ENCODE measurements around the gene DAGLA. TPM values are rescaled to one million over a fixed set of nuclear protein-coding genes. Genes with fewer than 3 reads are reported as not detected.

DAGLA gene
- total RNA-seq, 4 donors from 2014 or later: 1.7 to 6.9 (median 2.9) TPM

DNA sequence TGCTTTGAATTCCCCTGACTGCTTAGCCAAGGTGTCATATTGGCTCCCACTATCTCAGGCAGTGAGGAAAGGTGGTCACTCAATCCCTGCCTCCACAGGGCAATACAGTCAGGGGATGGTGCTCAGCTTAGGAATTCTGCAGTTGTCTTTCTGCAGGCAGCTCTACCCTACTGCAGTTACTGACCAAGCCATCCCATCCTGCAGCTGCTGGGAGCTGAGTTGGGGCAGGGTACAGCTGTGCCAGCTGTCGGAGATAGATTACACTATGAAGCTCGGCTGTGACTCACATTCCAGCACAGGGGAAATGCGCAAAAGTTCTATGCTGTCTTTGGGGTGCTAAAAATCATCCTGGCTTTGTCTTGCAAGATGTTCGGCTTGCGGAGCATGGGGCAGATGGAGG, 4.4 kb upstream of the DAGLA start:
- no peak for DNase-seq
- H3K9me3 ChIP-seq: no peaks in the 10 kb centered on the region
- H3K27ac ChIP-seq: no peak overlapping the region
- peaks cover 0 to 87% (median 0%) of the 10 kb centered on the region in 4 donors for H3K27me3 ChIP-seq
- H3K4me1 ChIP-seq: peaks cover 3 to 21% (median 4%) of the 10 kb centered on the region in 3 donors
- no peak for TF ChIP-seq POLR2A (IDR thresholded peaks at IDR 0.05)
- TF ChIP-seq, protein P1, sequence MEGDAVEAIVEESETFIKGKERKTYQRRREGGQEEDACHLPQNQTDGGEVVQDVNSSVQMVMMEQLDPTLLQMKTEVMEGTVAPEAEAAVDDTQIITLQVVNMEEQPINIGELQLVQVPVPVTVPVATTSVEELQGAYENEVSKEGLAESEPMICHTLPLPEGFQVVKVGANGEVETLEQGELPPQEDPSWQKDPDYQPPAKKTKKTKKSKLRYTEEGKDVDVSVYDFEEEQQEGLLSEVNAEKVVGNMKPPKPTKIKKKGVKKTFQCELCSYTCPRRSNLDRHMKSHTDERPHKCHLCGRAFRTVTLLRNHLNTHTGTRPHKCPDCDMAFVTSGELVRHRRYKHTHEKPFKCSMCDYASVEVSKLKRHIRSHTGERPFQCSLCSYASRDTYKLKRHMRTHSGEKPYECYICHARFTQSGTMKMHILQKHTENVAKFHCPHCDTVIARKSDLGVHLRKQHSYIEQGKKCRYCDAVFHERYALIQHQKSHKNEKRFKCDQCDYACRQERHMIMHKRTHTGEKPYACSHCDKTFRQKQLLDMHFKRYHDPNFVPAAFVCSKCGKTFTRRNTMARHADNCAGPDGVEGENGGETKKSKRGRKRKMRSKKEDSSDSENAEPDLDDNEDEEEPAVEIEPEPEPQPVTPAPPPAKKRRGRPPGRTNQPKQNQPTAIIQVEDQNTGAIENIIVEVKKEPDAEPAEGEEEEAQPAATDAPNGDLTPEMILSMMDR (IDR thresholded peaks at IDR 0.05): no peak
- no peaks in the 10 kb centered on the region for H3K36me3 ChIP-seq
- 61 to 67% methylated on average over 2 to 5 of the region's 5 CpGs for WGBS, 2 donors
- no peak overlapping the region for H3K4me3 ChIP-seq
- intact Hi-C loops (cut with DNase I): no loop called here

DNA sequence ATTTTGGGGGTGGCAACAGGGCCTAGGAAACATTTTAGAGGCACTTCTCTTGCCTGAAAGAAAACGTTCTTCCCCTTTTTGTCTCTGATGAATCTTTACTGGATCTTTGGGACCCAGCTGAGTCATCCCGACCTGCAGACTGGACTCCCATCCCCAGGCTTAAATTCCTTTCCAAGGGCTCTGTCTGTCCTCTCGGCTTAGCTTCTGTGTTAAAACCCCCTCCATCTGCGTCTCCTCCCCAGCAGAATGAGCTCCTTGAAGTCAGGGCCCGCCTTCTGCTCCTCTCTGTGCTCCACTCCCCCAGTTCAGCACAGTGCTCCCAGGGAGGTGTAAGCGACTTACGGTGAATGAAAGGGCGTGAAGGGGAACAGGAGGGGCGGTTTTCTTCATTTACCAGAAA, 895 bp upstream of the DAGLA start:
- no peak for TF ChIP-seq POLR2A (IDR thresholded peaks at IDR 0.05)
- TF ChIP-seq, protein P1 (IDR thresholded peaks at IDR 0.05): no peak
- H3K27me3 ChIP-seq: peaks cover 0 to 83% (median 0%) of the 10 kb centered on the region in 4 donors
- WGBS, 2 donors: 46 to 55% methylated on average over 3 to 8 of the region's 9 CpGs
- H3K27ac ChIP-seq: no peak overlapping the region
- H3K36me3 ChIP-seq: no peaks in the 10 kb centered on the region
- H3K4me3 ChIP-seq: no peak overlapping the region
- peaks cover 11 to 55% (median 11%) of the 10 kb centered on the region in 3 donors for H3K4me1 ChIP-seq
- H3K9me3 ChIP-seq: no peaks in the 10 kb centered on the region
- no peak for DNase-seq
- intact Hi-C loops (cut with DNase I): no loop called here

DNA sequence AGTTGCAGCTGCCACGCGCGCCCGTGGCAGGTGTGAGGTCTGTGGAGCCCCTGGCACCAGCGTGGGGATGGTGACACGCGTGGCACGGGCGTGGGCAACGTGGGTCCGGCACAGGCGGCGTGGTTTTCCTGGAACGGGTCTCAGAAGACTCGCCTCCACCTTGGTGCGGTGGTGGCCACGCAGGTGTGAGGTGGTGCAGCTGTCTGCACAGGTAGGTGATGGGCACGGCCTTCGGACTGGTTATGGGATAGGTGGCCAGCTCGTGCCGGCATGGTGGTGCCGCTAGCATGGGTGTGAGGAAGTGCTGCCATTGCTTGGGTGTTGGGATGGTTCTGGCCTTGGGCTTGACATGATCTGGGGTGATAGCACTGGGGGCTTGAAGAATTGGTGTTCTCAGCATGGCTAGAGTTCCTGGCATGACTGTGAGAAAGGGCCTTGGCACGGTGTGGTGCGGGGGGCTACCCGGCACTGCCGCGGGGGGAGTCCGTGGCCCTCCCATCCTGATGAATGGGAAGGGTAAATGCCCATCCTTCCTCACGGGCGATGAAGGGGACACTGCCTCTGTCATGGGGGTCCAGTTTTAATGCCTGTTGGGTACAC, 531 bp downstream of the DAGLA start:
- Histone ChIP-seq H3K36me3 (no peaks in the 10 kb centered on the region), H3K4me1 (peaks cover 13 to 65% (median 17%) of the 10 kb centered on the region in 3 donors), H3K9me3 (no peaks in the 10 kb centered on the region), H3K4me3 (peak overlapping the region; percentile 40 to 73 (median 50)), H3K27ac (peak overlapping the region in 3 of 4 donors; percentile 40 to 57 (median 55)), H3K27me3 (peaks cover 0 to 79% (median 0%) of the 10 kb centered on the region in 4 donors)
- intact Hi-C loops (cut with DNase I): loop anchor here (2.0 kb wide), 1 partner anchor 52 kb away; no protein-coding TSS in a partner anchor
- TF ChIP-seq, protein P1 (IDR thresholded peaks at IDR 0.05): no peak
- TF ChIP-seq POLR2A (IDR thresholded peaks at IDR 0.05): no peak
- 78 to 97% methylated on average over 5 to 10 of the region's 30 CpGs for WGBS, 2 donors
- DNase-seq: no peak

DNA sequence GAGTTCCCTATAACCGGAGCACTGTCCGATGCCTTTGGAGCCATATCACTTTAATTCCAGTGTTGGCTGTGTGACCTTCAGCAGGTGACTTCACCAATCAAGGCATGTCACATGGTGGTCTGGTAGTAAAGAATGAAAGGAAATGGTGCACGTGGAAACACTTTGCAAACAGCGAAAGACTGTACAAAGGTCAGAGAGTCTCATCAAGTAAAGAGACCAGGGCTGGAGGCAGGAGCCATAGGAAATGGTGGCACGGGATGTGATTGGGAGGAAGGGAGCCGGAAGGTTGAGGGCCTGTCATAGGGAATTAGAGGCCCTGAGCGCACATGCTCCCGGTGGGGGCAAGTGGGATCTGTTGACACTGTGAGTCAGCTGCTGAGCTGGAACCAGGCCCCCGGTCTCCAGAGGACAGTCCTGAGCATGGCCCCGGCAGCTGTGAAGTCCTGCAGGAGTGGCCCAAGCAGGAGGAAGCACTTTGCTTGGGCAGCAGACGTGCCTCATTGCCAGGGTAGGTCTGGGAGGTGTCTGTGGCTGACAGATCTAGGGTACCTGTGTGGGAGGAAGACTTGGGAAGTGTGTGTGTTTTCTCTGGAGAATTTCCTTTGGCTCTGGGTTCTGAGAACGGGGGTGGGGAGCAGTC, 2.0 kb downstream of the DAGLA start:
- DNase-seq: no peak
- no peaks in the 10 kb centered on the region for H3K36me3 ChIP-seq
- no peaks in the 10 kb centered on the region for H3K9me3 ChIP-seq
- H3K27ac ChIP-seq: peak overlapping the region in 1 of 4 donors; percentile 54
- TF ChIP-seq, protein P1 (IDR thresholded peaks at IDR 0.05): no peak
- no peak for TF ChIP-seq POLR2A (IDR thresholded peaks at IDR 0.05)
- intact Hi-C loops (cut with DNase I): no loop called here
- H3K4me3 ChIP-seq: no peak overlapping the region
- peaks cover 13 to 80% (median 17%) of the 10 kb centered on the region in 3 donors for H3K4me1 ChIP-seq
- WGBS, 2 donors: 65 to 73% methylated on average over 9 of the region's 12 CpGs
- H3K27me3 ChIP-seq: peaks cover 0 to 65% (median 0%) of the 10 kb centered on the region in 4 donors
